ENCODE measurements around the gene NUMA1.

DNA sequence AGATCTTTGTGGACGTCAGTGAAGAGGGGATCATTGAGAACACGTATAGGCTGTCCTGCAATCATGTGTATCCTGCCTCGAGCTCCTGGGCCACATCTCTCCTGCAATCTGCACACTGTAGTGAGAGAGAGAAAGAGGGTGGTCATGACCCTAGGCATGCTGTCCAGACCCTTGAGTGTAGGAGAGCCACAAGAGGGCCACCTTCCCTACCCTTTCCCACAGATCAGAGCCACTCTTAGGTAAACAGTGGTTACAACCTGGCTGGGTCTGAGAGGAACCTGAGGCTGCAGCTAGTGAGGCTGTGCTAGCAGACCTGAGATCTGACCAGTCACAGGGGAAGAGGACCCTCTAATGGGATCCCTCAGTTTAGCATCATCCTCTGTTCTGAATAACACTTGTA lies 85.6 kb downstream of the NUMA1 start:
- TF ChIP-seq, protein P1, sequence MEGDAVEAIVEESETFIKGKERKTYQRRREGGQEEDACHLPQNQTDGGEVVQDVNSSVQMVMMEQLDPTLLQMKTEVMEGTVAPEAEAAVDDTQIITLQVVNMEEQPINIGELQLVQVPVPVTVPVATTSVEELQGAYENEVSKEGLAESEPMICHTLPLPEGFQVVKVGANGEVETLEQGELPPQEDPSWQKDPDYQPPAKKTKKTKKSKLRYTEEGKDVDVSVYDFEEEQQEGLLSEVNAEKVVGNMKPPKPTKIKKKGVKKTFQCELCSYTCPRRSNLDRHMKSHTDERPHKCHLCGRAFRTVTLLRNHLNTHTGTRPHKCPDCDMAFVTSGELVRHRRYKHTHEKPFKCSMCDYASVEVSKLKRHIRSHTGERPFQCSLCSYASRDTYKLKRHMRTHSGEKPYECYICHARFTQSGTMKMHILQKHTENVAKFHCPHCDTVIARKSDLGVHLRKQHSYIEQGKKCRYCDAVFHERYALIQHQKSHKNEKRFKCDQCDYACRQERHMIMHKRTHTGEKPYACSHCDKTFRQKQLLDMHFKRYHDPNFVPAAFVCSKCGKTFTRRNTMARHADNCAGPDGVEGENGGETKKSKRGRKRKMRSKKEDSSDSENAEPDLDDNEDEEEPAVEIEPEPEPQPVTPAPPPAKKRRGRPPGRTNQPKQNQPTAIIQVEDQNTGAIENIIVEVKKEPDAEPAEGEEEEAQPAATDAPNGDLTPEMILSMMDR (IDR thresholded peaks at IDR 0.05) = no peak
- TF ChIP-seq, protein P2, sequence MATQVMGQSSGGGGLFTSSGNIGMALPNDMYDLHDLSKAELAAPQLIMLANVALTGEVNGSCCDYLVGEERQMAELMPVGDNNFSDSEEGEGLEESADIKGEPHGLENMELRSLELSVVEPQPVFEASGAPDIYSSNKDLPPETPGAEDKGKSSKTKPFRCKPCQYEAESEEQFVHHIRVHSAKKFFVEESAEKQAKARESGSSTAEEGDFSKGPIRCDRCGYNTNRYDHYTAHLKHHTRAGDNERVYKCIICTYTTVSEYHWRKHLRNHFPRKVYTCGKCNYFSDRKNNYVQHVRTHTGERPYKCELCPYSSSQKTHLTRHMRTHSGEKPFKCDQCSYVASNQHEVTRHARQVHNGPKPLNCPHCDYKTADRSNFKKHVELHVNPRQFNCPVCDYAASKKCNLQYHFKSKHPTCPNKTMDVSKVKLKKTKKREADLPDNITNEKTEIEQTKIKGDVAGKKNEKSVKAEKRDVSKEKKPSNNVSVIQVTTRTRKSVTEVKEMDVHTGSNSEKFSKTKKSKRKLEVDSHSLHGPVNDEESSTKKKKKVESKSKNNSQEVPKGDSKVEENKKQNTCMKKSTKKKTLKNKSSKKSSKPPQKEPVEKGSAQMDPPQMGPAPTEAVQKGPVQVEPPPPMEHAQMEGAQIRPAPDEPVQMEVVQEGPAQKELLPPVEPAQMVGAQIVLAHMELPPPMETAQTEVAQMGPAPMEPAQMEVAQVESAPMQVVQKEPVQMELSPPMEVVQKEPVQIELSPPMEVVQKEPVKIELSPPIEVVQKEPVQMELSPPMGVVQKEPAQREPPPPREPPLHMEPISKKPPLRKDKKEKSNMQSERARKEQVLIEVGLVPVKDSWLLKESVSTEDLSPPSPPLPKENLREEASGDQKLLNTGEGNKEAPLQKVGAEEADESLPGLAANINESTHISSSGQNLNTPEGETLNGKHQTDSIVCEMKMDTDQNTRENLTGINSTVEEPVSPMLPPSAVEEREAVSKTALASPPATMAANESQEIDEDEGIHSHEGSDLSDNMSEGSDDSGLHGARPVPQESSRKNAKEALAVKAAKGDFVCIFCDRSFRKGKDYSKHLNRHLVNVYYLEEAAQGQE (IDR thresholded peaks at IDR 0.05; ENCODE audit: insufficient read depth in 1 of 2, low read depth in 2 of 2, low read length in 1 of 2) = no peak
- TF ChIP-seq TCF7L2 (IDR thresholded peaks at IDR 0.05; ENCODE audit: low read depth, low read length) (no peak), POLR2AphosphoS5 (IDR thresholded peaks at IDR 0.05; ENCODE audit: low read depth, low read length) (no peak)
